Activated CD4-positive, alpha-beta T cell treated with anti-CD3 and anti-CD28 coated beads, Interleukin-2, amount 10 ng/mL, durations not matched to agents 7 days and 5 days (primary cell): ENCODE data around the gene TLDC2. TPM values are rescaled to one million over a fixed set of nuclear protein-coding genes. Genes with fewer than 3 reads are reported as not detected.
A peak's percentile ranks its signal among the peaks of the same experiment; 100 is the strongest.

Source experiments
- CTCF ChIA-PET: fragments of 350-600 bp; sonication (Branson Sonifier 250); formaldehyde crosslinking; loops from one replicate; lab custom pipeline; 2021; ENCODE audit warnings: antibody characterized with exemption; lab: Charles Lee
- POLR2A ChIA-PET: fragments of 350-600 bp; sonication (Branson Sonifier 250); formaldehyde crosslinking; loops from one replicate; lab custom pipeline; 2021; ENCODE audit warnings: antibody characterized with exemption; lab: Charles Lee
- DNase-seq: peaks from one replicate; pipeline ENCODE4 v3.0.0-alpha.2; 2020
- H3K27ac Mint-ChIP-seq: one replicate; pipeline ENCODE4 v1.8.0; 2021; ENCODE audit warnings: mild to moderate bottlenecking, moderate library complexity, mixed read lengths
- H3K27me3 Mint-ChIP-seq: one replicate; pipeline ENCODE4 v1.8.0; 2021; ENCODE audit warnings: mixed read lengths
- H3K36me3 Mint-ChIP-seq: one replicate; pipeline ENCODE4 v1.8.0; 2021; ENCODE audit warnings: low read depth, mixed read lengths
- H3K4me1 Mint-ChIP-seq: one replicate; pipeline ENCODE4 v1.8.0; 2021; ENCODE audit warnings: mixed read lengths
- H3K4me3 Mint-ChIP-seq: one replicate; pipeline ENCODE4 v1.8.0; 2021; ENCODE audit warnings: mild to moderate bottlenecking, moderate library complexity, mixed read lengths
- H3K9me3 Mint-ChIP-seq: one replicate; pipeline ENCODE4 v1.8.0; 2021; ENCODE audit warnings: mixed read lengths
- total RNA-seq, 2 experiments: library from RNA; stranded (reverse); gene quantifications; one replicate each; pipeline ENCODE4 v1.2.3, GENCODE V29; 2021

The TLDC2 gene
- total RNA-seq, 2 experiments from 2014 or later, result not detected

- CTCF ChIA-PET, result interaction anchor here (0.7 to 4.4 kb wide), 8 partner anchors 7 to 46 kb away, joined by 3 to 19 read pairs (median 5); a partner anchor contains a TSS
- POLR2A ChIA-PET, result no interaction called here
- Mint-ChIP-seq H3K4me1 (peaks cover 25% of the 10 kb centered on the region), H3K36me3 (no peaks in the 10 kb centered on the region), H3K4me3 (no peak overlapping the region), H3K27me3 (no peaks in the 10 kb centered on the region), H3K27ac (no peak overlapping the region), H3K9me3 (no peaks in the 10 kb centered on the region)
- DNase-seq, result no peak
Observed at GRCh38 chr20:36854348-36855240, 21.3 kb upstream of the TLDC2 start.

GRCh38 chr20:36855241-36855657, 20.7 kb upstream of the TLDC2 start:
- ChIA-PET POLR2A (no interaction called here), CTCF (interaction anchor here (1.3 to 4.4 kb wide), 5 partner anchors 8 to 47 kb away, joined by 3 to 19 read pairs (median 11); a partner anchor contains a TSS)
- no peaks in the 10 kb centered on the region for H3K36me3 Mint-ChIP-seq
- H3K27me3 Mint-ChIP-seq, result peaks cover 3% of the 10 kb centered on the region
- peaks cover 25% of the 10 kb centered on the region for H3K4me1 Mint-ChIP-seq
- H3K4me3 Mint-ChIP-seq, result no peak overlapping the region
- peak overlapping the region; percentile 28 for H3K27ac Mint-ChIP-seq
- DNase-seq, result no peak
- H3K9me3 Mint-ChIP-seq, result no peaks in the 10 kb centered on the region

- no peaks in the 10 kb centered on the region for H3K36me3 Mint-ChIP-seq
- H3K27ac Mint-ChIP-seq, result peak overlapping the region; percentile 54
- peaks cover 25% of the 10 kb centered on the region for H3K4me1 Mint-ChIP-seq
- no peak overlapping the region for H3K4me3 Mint-ChIP-seq
- ChIA-PET POLR2A (interaction anchor here (0.6 kb wide), 1 partner anchor 146 kb away, joined by 3 read pairs; no protein-coding TSS in a partner anchor), CTCF (interaction anchor here (0.6 to 4.4 kb wide), 11 partner anchors 8 to 152 kb away, joined by 3 to 19 read pairs (median 3); a partner anchor contains a TSS)
- H3K27me3 Mint-ChIP-seq, result peaks cover 11% of the 10 kb centered on the region
- no peaks in the 10 kb centered on the region for H3K9me3 Mint-ChIP-seq
- DNase-seq, result no peak
Observed at GRCh38 chr20:36856195-36856594, 19.7 kb upstream of the TLDC2 start.

- H3K36me3 Mint-ChIP-seq, result no peaks in the 10 kb centered on the region
- peak; percentile 71 for DNase-seq
- POLR2A ChIA-PET, result interaction anchor here (0.6 kb wide), 1 partner anchor 147 kb away, joined by 3 read pairs; no protein-coding TSS in a partner anchor
Observed at GRCh38 chr20:36856691-36857635, 19.0 kb upstream of the TLDC2 start.

GRCh38 chr20:36859282-36859555, 16.7 kb upstream of the TLDC2 start:
- ChIA-PET POLR2A (no interaction called here), CTCF (no interaction called here)
- H3K4me1 Mint-ChIP-seq, result peaks cover 30% of the 10 kb centered on the region
- H3K36me3 Mint-ChIP-seq, result no peaks in the 10 kb centered on the region
- no peak for DNase-seq
- no peak overlapping the region for H3K4me3 Mint-ChIP-seq
- H3K27ac Mint-ChIP-seq, result no peak overlapping the region
- no peaks in the 10 kb centered on the region for H3K9me3 Mint-ChIP-seq
- peaks cover 24% of the 10 kb centered on the region for H3K27me3 Mint-ChIP-seq

More at GRCh38 chr20:36856691-36857635, 19.0 kb upstream of the TLDC2 start:
- Mint-ChIP-seq H3K9me3 (no peaks in the 10 kb centered on the region), H3K4me3 (no peak overlapping the region), H3K4me1 (peaks cover 27% of the 10 kb centered on the region), H3K27me3 (peaks cover 17% of the 10 kb centered on the region), H3K27ac (peak overlapping the region; percentile 54)
- CTCF ChIA-PET, result interaction anchor here (0.6 to 4.4 kb wide), 10 partner anchors 7 to 96 kb away, joined by 3 to 19 read pairs (median 3); a partner anchor contains a TSS

GRCh38 chr20:36859700-36860330, 16.1 kb upstream of the TLDC2 start:
- no peak overlapping the region for H3K4me3 Mint-ChIP-seq
- ChIA-PET CTCF (interaction anchor here (1.7 kb wide), 1 partner anchor 14 kb away, joined by 5 read pairs; no protein-coding TSS in a partner anchor), POLR2A (no interaction called here)
- peaks cover 32% of the 10 kb centered on the region for H3K4me1 Mint-ChIP-seq
- DNase-seq, result no peak
- no peak overlapping the region for H3K27ac Mint-ChIP-seq
- H3K9me3 Mint-ChIP-seq, result no peaks in the 10 kb centered on the region
- H3K36me3 Mint-ChIP-seq, result no peaks in the 10 kb centered on the region
- H3K27me3 Mint-ChIP-seq, result peaks cover 26% of the 10 kb centered on the region

GRCh38 chr20:36860339-36860738, 15.6 kb upstream of the TLDC2 start:
- ChIA-PET CTCF (interaction anchor here (0.6 to 1.7 kb wide), 3 partner anchors 15 to 52 kb away, joined by 5 read pairs; no protein-coding TSS in a partner anchor), POLR2A (interaction anchor here (0.9 kb wide), 1 partner anchor 52 kb away, joined by 3 read pairs; no protein-coding TSS in a partner anchor)
- DNase-seq, result no peak
- Mint-ChIP-seq H3K36me3 (no peaks in the 10 kb centered on the region), H3K27ac (no peak overlapping the region), H3K4me3 (no peak overlapping the region), H3K9me3 (no peaks in the 10 kb centered on the region), H3K27me3 (peaks cover 31% of the 10 kb centered on the region), H3K4me1 (peaks cover 35% of the 10 kb centered on the region)

GRCh38 chr20:36860811-36861624, 14.9 kb upstream of the TLDC2 start:
- Mint-ChIP-seq H3K4me1 (peaks cover 31% of the 10 kb centered on the region), H3K27ac (no peak overlapping the region), H3K36me3 (no peaks in the 10 kb centered on the region), H3K27me3 (peaks cover 38% of the 10 kb centered on the region), H3K4me3 (peak overlapping the region; percentile 28), H3K9me3 (no peaks in the 10 kb centered on the region)
- ChIA-PET POLR2A (interaction anchor here (0.9 kb wide), 1 partner anchor 52 kb away, joined by 3 read pairs; no protein-coding TSS in a partner anchor), CTCF (interaction anchor here (0.6 to 1.7 kb wide), 3 partner anchors 15 to 52 kb away, joined by 5 read pairs; no protein-coding TSS in a partner anchor)
- DNase-seq, result no peak

GRCh38 chr20:36861625-36861874, 14.4 kb upstream of the TLDC2 start:
- Mint-ChIP-seq H3K4me1 (peaks cover 25% of the 10 kb centered on the region), H3K27ac (no peak overlapping the region), H3K27me3 (peaks cover 42% of the 10 kb centered on the region), H3K36me3 (no peaks in the 10 kb centered on the region), H3K4me3 (peak overlapping the region; percentile 28), H3K9me3 (no peaks in the 10 kb centered on the region)
- POLR2A ChIA-PET, result no interaction called here
- no peak for DNase-seq
- CTCF ChIA-PET, result interaction anchor here (1.4 kb wide), 2 partner anchors 12 to 53 kb away, joined by 3 to 5 read pairs; no protein-coding TSS in a partner anchor

GRCh38 chr20:36861875-36862801, 13.8 kb upstream of the TLDC2 start:
- Mint-ChIP-seq H3K36me3 (no peaks in the 10 kb centered on the region), H3K4me1 (peaks cover 20% of the 10 kb centered on the region), H3K4me3 (peak overlapping the region; percentile 47), H3K27ac (no peak overlapping the region), H3K27me3 (peaks cover 43% of the 10 kb centered on the region), H3K9me3 (no peaks in the 10 kb centered on the region)
- no peak for DNase-seq
- CTCF ChIA-PET, result interaction anchor here (1.4 to 2.3 kb wide), 4 partner anchors 10 to 54 kb away, joined by 3 to 8 read pairs (median 4); no protein-coding TSS in a partner anchor
- POLR2A ChIA-PET, result interaction anchor here (0.8 kb wide), 1 partner anchor 27 kb away, joined by 3 read pairs; no protein-coding TSS in a partner anchor
